ENCODE results near the gene DLX6.

DNA sequence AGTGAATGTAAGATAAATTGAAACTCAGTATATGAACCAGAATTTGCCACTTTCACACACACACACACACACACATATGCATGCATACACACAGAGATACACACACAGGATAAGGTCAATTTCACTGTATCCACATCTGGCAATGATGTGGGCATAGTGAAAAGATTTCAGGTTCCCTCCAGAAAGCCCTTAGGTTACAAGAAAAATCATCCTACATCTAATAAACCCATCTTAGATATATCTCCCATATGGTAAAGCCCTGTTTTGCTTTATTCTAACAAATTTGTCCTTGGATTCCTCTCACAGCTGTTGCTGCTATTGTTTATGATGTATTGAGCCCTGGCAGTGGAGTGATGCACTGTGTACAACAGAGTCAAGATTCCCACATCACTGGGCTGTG is 27.9 kb upstream of the DLX6 start:
- TF ChIP-seq, protein P1, sequence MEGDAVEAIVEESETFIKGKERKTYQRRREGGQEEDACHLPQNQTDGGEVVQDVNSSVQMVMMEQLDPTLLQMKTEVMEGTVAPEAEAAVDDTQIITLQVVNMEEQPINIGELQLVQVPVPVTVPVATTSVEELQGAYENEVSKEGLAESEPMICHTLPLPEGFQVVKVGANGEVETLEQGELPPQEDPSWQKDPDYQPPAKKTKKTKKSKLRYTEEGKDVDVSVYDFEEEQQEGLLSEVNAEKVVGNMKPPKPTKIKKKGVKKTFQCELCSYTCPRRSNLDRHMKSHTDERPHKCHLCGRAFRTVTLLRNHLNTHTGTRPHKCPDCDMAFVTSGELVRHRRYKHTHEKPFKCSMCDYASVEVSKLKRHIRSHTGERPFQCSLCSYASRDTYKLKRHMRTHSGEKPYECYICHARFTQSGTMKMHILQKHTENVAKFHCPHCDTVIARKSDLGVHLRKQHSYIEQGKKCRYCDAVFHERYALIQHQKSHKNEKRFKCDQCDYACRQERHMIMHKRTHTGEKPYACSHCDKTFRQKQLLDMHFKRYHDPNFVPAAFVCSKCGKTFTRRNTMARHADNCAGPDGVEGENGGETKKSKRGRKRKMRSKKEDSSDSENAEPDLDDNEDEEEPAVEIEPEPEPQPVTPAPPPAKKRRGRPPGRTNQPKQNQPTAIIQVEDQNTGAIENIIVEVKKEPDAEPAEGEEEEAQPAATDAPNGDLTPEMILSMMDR (IDR thresholded peaks at IDR 0.05) = no peak
- TF ChIP-seq TCF7L2 (IDR thresholded peaks at IDR 0.05; ENCODE audit: low read depth, low read length) = no peak
- TF ChIP-seq SIN3A (IDR thresholded peaks at IDR 0.05; ENCODE audit: borderline replicate concordance, insufficient read depth, low read depth, low read length) = no peak
- no peak for TF ChIP-seq POLR2AphosphoS5 (IDR thresholded peaks at IDR 0.05; ENCODE audit: low read depth, low read length)
- TF ChIP-seq REST (IDR thresholded peaks at IDR 0.05; ENCODE audit: insufficient read depth in 1 of 2, low read depth in 2 of 2, low read length in 1 of 2) = no peak
